Uterus (tissue), 2 donors: ENCODE measurements around the gene DST.

ENCODE experiments used
- CTCF ChIP-seq, 4 experiments: fragments of 200-600 bp in 2 of 4; fragments of 450-650 bp in 2 of 4; sonication (generic) in 2 of 4; IDR thresholded peaks; one replicate each; pipeline ENCODE4 v1.5.1; 2016 to 2019; ENCODE audit warnings: antibody characterized with exemption in 4 of 4, mild to moderate bottlenecking in 2 of 4, moderate library complexity in 1 of 4
- POLR2A ChIP-seq, 2 donors: fragments of 450-650 bp; IDR thresholded peaks; one replicate each; pipeline ENCODE4 v1.6.1; 2016; ENCODE audit warnings: antibody characterized with exemption in 2 of 2, mild to moderate bottlenecking in 1 of 2, moderate library complexity in 1 of 2

GRCh38 chr6:56509031-56509430, 133.7 kb downstream of the DST start:
- no peak for TF ChIP-seq POLR2A (IDR thresholded peaks at IDR 0.05)
- TF ChIP-seq CTCF (IDR thresholded peaks at IDR 0.05), result no peak
